Liver (tissue), 9 donors: ENCODE results near the gene NUDT12. TPM values are rescaled to one million over a fixed set of nuclear protein-coding genes. Genes with fewer than 3 reads are reported as not detected.

Experiments
- DNase-seq: peaks from one replicate; pipeline ENCODE4 v3.0.0-alpha.2; 2017; ENCODE audit warnings: low spot score
- H3K27ac ChIP-seq, 2 donors: one replicate each; pipeline ENCODE4 v1.7.0; 2013; ENCODE audit warnings: inconsistent platforms in 2 of 2, low read length in 2 of 2, control low read depth in 1 of 2, low read depth in 1 of 2, mild to moderate bottlenecking in 1 of 2
- H3K27me3 ChIP-seq, 4 donors: one replicate each; pipeline versions ENCODE4 v1.6.1 to v1.7.0; 2013; ENCODE audit warnings: low read length in 3 of 4, inconsistent platforms in 1 of 4, mild to moderate bottlenecking in 1 of 4, moderate library complexity in 1 of 4; ENCODE audit not compliant: control insufficient read depth in 4 of 4, insufficient read depth in 4 of 4
- H3K36me3 ChIP-seq, 4 donors: one replicate each; pipeline versions ENCODE4 v1.6.1 to v1.7.0; 2013; ENCODE audit warnings: low read length in 3 of 4, mild to moderate bottlenecking in 3 of 4, low read depth in 1 of 4, moderate library complexity in 1 of 4; ENCODE audit not compliant: control insufficient read depth in 4 of 4, insufficient read depth in 3 of 4
- H3K4me1 ChIP-seq, 4 donors: one replicate each; pipeline versions ENCODE4 v1.6.1 to v1.7.0; 2013; ENCODE audit warnings: low read length in 3 of 4, mild to moderate bottlenecking in 3 of 4, moderate library complexity in 1 of 4; ENCODE audit not compliant: control insufficient read depth in 4 of 4, insufficient read depth in 4 of 4
- H3K4me3 ChIP-seq, 3 donors: one replicate each; pipeline versions ENCODE4 v1.6.1 to v1.7.0; 2013; ENCODE audit warnings: low read length in 3 of 3, control low read depth in 1 of 3, low read depth in 1 of 3, mild to moderate bottlenecking in 1 of 3
- H3K9ac ChIP-seq, 2 donors: one replicate each; pipeline ENCODE4 v1.7.0; 2013; ENCODE audit warnings: low read length in 2 of 2, mild to moderate bottlenecking in 2 of 2, moderate library complexity in 2 of 2, control low read depth in 1 of 2, low read depth in 1 of 2
- H3K9me3 ChIP-seq, 4 donors: one replicate each; pipeline versions ENCODE4 v1.6.1 to v1.7.0; 2013; ENCODE audit warnings: low read length in 3 of 4; ENCODE audit not compliant: control insufficient read depth in 4 of 4
- ATF3 ChIP-seq: IDR thresholded peaks from 2 replicates; pipeline ENCODE4 v1.6.1; 2016; ENCODE audit warnings: antibody characterized with exemption
- CTCF ChIP-seq: fragments of 150-350 bp; IDR thresholded peaks from 2 replicates; pipeline ENCODE4 v1.5.1; 2017; ENCODE audit warnings: improper control_type of control experiment, low read depth, low read length; ENCODE audit not compliant: missing input control
- EGR1 ChIP-seq, 2 donors: IDR thresholded peaks; 2 replicates each; pipeline ENCODE4 v1.6.1; 2016 to 2018; ENCODE audit warnings: antibody characterized with exemption in 2 of 2, low read depth in 2 of 2
- FOXA1 ChIP-seq: IDR thresholded peaks from 2 replicates; pipeline ENCODE4 v1.6.1; 2016; ENCODE audit warnings: antibody characterized with exemption
- FOXA2 ChIP-seq: IDR thresholded peaks from 2 replicates; pipeline ENCODE4 v1.6.1; 2016; ENCODE audit warnings: antibody characterized with exemption
- GABPA ChIP-seq, 2 donors: IDR thresholded peaks in 1 of 2; conservative IDR thresholded peaks in 1 of 2; 2 replicates each; pipeline ENCODE4 v1.6.1; 2016; ENCODE audit warnings: antibody characterized with exemption in 2 of 2, mild to moderate bottlenecking in 1 of 2, moderate library complexity in 1 of 2
- HNF4A ChIP-seq, 2 donors: conservative IDR thresholded peaks; 2 replicates each; pipeline ENCODE4 v1.6.1; 2016; ENCODE audit warnings: antibody characterized with exemption in 2 of 2, mild to moderate bottlenecking in 2 of 2
- HNF4G ChIP-seq: IDR thresholded peaks from 2 replicates; pipeline ENCODE4 v1.6.1; 2016; ENCODE audit warnings: antibody characterized with exemption
- JUND ChIP-seq, 2 donors: IDR thresholded peaks; 2 replicates each; pipeline ENCODE4 v1.6.1; 2016; ENCODE audit warnings: antibody characterized with exemption in 2 of 2
- MAX ChIP-seq: IDR thresholded peaks from 2 replicates; pipeline ENCODE4 v1.6.1; 2016; ENCODE audit warnings: antibody characterized with exemption
- NR2F2 ChIP-seq: IDR thresholded peaks from 2 replicates; pipeline ENCODE4 v1.6.1; 2016; ENCODE audit warnings: antibody characterized with exemption
- RAD21 ChIP-seq, 2 donors: IDR thresholded peaks; 2 replicates each; pipeline ENCODE4 v1.6.1; 2016; ENCODE audit warnings: antibody characterized with exemption in 2 of 2, mild to moderate bottlenecking in 2 of 2
- REST ChIP-seq: IDR thresholded peaks from 2 replicates; pipeline ENCODE4 v1.6.1; 2016; ENCODE audit warnings: antibody characterized with exemption, mild to moderate bottlenecking
- RXRA ChIP-seq, 2 donors: IDR thresholded peaks; 2 replicates each; pipeline ENCODE4 v1.6.1; 2017 to 2018; ENCODE audit warnings: antibody characterized with exemption in 2 of 2, mild to moderate bottlenecking in 1 of 2
- SP1 ChIP-seq: IDR thresholded peaks from 2 replicates; pipeline ENCODE4 v1.6.1; 2018; ENCODE audit warnings: antibody characterized with exemption, mild to moderate bottlenecking
- TAF1 ChIP-seq: conservative IDR thresholded peaks from 2 replicates; pipeline ENCODE4 v1.6.1; 2016; ENCODE audit warnings: antibody characterized with exemption, mild to moderate bottlenecking
- YY1 ChIP-seq: IDR thresholded peaks from 2 replicates; pipeline ENCODE4 v1.6.1; 2016; ENCODE audit warnings: antibody characterized with exemption, mild to moderate bottlenecking
- ZBTB33 ChIP-seq: IDR thresholded peaks from 2 replicates; pipeline ENCODE4 v1.6.1; 2016; ENCODE audit warnings: antibody characterized with exemption
- WGBS: extraction: QIAGEN DNeasy Blood & Tissue Kit; methylation state at CpG from one replicate; pipeline ENCODE4 v1.1.7; 2013; 5-methylcytosine and 5-hydroxymethylcytosine counted together
- polyA plus RNA-seq, 2 donors: library from polyadenylated mRNA; stranded (reverse) in 1 of 2; unstranded in 1 of 2; fragments of 200-250 nt in 1 of 2; fragments of >200 nt in 1 of 2; fragmentation: Nextera tagmentation in 1 of 2; extraction: Ambion mirVana in 1 of 2; gene quantifications; one replicate each; pipeline versions ENCODE4 v1.2.1 to v1.2.3, GENCODE V29; 2013 to 2015
- total RNA-seq, 2 donors: library from RNA; depleted of rRNA; stranded (reverse); fragments of >200 nt; gene quantifications; one replicate each; pipeline ENCODE4 v1.2.3, GENCODE V29; 2014
- donor health status: healthy.
- donor health status: healthy.
- donor health status: healthy.
- donor health status: healthy.
- donor health status: healthy.

NUDT12 gene
- total and polyA plus RNA-seq, 4 donors: 8.6 to 19.0 (median 13.3) TPM

GRCh38 chr5:103601314-103601713 lies 38.7 kb upstream of the NUDT12 start:
- Histone ChIP-seq H3K27ac (peak overlapping the region; percentile 2 to 15), H3K9me3 (no peaks in the 10 kb centered on the region), H3K4me1 (peaks cover 1 to 31% (median 27%) of the 10 kb centered on the region in 4 donors), H3K27me3 (no peaks in the 10 kb centered on the region), H3K4me3 (no peak overlapping the region), H3K36me3 (no peaks in the 10 kb centered on the region), H3K9ac (no peak overlapping the region)
- TF ChIP-seq HNF4A (conservative IDR thresholded peaks at IDR 0.05): peak; percentile 73 to 80
- peak; percentile 86 for TF ChIP-seq SP1
- TF ChIP-seq HNF4G: no peak
- peak; percentile 64 for TF ChIP-seq REST
- TF ChIP-seq FOXA1: no peak
- peak in 1 of 2 donors; percentile 72 for TF ChIP-seq EGR1 (IDR thresholded peaks at IDR 0.05; ENCODE audit: low read depth in 2 of 2)
- peak; percentile 67 to 80 for TF ChIP-seq RAD21 (IDR thresholded peaks at IDR 0.05)
- peak; percentile 57 for TF ChIP-seq YY1
- TF ChIP-seq GABPA (IDR thresholded peaks at IDR 0.05 in 1 of 2, conservative IDR thresholded peaks at IDR 0.05 in 1 of 2): no peak
- TF ChIP-seq ATF3: no peak
- TF ChIP-seq ZBTB33: no peak
- no peak for TF ChIP-seq TAF1
- peak; percentile 94 for TF ChIP-seq NR2F2
- peak; percentile 20 for TF ChIP-seq MAX
- TF ChIP-seq CTCF: peak; percentile 25
- TF ChIP-seq FOXA2: no peak
- peak; percentile 83 to 85 for TF ChIP-seq RXRA (IDR thresholded peaks at IDR 0.05)
- peak in 1 of 2 donors; percentile 37 for TF ChIP-seq JUND (IDR thresholded peaks at IDR 0.05)
- 58% methylated on average over 3 of the region's 3 CpGs for WGBS
- no peak for DNase-seq
